ENCODE data around the gene LRRC49.

- TF ChIP-seq EZH2 (IDR thresholded peaks at IDR 0.05; ENCODE audit: low read length) (no peak), CTCF (optimal IDR thresholded peaks at IDR 0.05 in 1 of 3, IDR thresholded peaks at IDR 0.05 in 1 of 3, conservative IDR thresholded peaks at IDR 0.05 in 1 of 3; ENCODE audit: extremely low read depth in 1 of 3, insufficient read depth in 2 of 3, low read length in 3 of 3) (no peak)
Measured at GRCh38 chr15:70876683-70877082, 15.9 kb upstream of the LRRC49 start.

All from keratinocyte (primary cell).